HEK293 (cell line): ENCODE measurements around the gene POU2AF1.

Experiments
- CTCF ChIA-PET: fragments of 350-600 bp; formaldehyde crosslinking; extraction: SDS; loops from one replicate; lab custom pipeline; 2021; ENCODE audit warnings: antibody characterized with exemption; lab: Yijun Ruan, JAX
- POLR2A ChIA-PET: fragments of 300-600 bp; formaldehyde crosslinking; extraction: SDS; loops from one replicate; lab custom pipeline; 2020; ENCODE audit warnings: antibody characterized with exemption, inconsistent platforms; lab: Yijun Ruan, JAX
- H3K27ac ChIP-seq: fragments of 200-500 bp; sonication (Bioruptor generic); 2 replicates; pipeline ENCODE4 v1.5.1; 2014; ENCODE audit warnings: low read depth, low read length, control low read depth, inconsistent platforms; ENCODE audit errors: extremely low read depth
- H3K36me3 ChIP-seq, 2 experiments: fragments of 200-500 bp in 1 of 2; sonication (Bioruptor generic) in 1 of 2; 1 replicate in 1 of 2; 2 replicates in 1 of 2; pipeline ENCODE4 v1.5.1; 2014 to 2017; ENCODE audit warnings: inconsistent platforms in 2 of 2, low read length in 2 of 2; ENCODE audit not compliant: control insufficient read depth in 2 of 2, insufficient read depth in 1 of 2
- H3K4me1 ChIP-seq: fragments of 200-500 bp; sonication (Bioruptor generic); 2 replicates; pipeline ENCODE4 v1.5.1; 2014; ENCODE audit warnings: mild to moderate bottlenecking, low read length, inconsistent platforms; ENCODE audit not compliant: control insufficient read depth, insufficient read depth
- H3K4me3 ChIP-seq: 2 replicates; pipeline ENCODE4 v1.5.1; 2011; ENCODE audit warnings: low read depth, mild to moderate bottlenecking, control low read depth, low read length, moderate library complexity
- H3K9me3 ChIP-seq: fragments of 200-500 bp; sonication (Bioruptor generic); 2 replicates; pipeline ENCODE4 v1.5.1; 2014; ENCODE audit warnings: low read depth, low read length, inconsistent platforms; ENCODE audit not compliant: control insufficient read depth, insufficient read depth
- BCL11A ChIP-seq: fragments of 450-650 bp; formaldehyde crosslinking; IDR thresholded peaks from 2 replicates; pipeline ENCODE4 v1.5.1; 2016; ENCODE audit warnings: low read depth, missing biosample characterization, missing genetic modification characterization
- OSR2 ChIP-seq: fragments of 450-650 bp; formaldehyde crosslinking; IDR thresholded peaks from 2 replicates; pipeline ENCODE4 v1.5.1; 2016; ENCODE audit warnings: missing biosample characterization, missing genetic modification characterization
- PRDM10 ChIP-seq: fragments of 450-650 bp; formaldehyde crosslinking; IDR thresholded peaks from 2 replicates; pipeline ENCODE4 v1.5.1; 2016; ENCODE audit warnings: missing biosample characterization, missing genetic modification characterization
- REPIN1 ChIP-seq: fragments of 450-650 bp; formaldehyde crosslinking; IDR thresholded peaks from 2 replicates; pipeline ENCODE4 v1.5.1; 2017; ENCODE audit warnings: missing biosample characterization, missing genetic modification characterization, low read depth
- TRIM28 ChIP-seq: IDR thresholded peaks from 2 replicates; pipeline ENCODE4 v1.6.1; 2011; ENCODE audit warnings: low read length, control low read depth, borderline replicate concordance
- ZBTB17 ChIP-seq: fragments of 450-650 bp; formaldehyde crosslinking; IDR thresholded peaks from 2 replicates; pipeline ENCODE4 v1.5.1; 2016; ENCODE audit warnings: missing biosample characterization, missing genetic modification characterization
- ZBTB20 ChIP-seq: fragments of 450-650 bp; formaldehyde crosslinking; IDR thresholded peaks from 2 replicates; pipeline ENCODE4 v1.5.1; 2016; ENCODE audit warnings: missing biosample characterization, missing genetic modification characterization
- ZNF157 ChIP-seq: fragments of 450-650 bp; formaldehyde crosslinking; IDR thresholded peaks from 2 replicates; pipeline ENCODE4 v1.5.1; 2016; ENCODE audit warnings: missing biosample characterization, missing genetic modification characterization
- ZNF175 ChIP-seq: fragments of 450-650 bp; formaldehyde crosslinking; IDR thresholded peaks from 2 replicates; pipeline ENCODE4 v1.5.1; 2016; ENCODE audit warnings: missing biosample characterization, missing genetic modification characterization
- ZNF274 ChIP-seq, 2 experiments: fragments of 200-500 bp in 1 of 2; fragments of 450-650 bp in 1 of 2; sonication (Bioruptor generic) in 1 of 2; formaldehyde crosslinking in 1 of 2; IDR thresholded peaks; 2 replicates each; pipeline versions ENCODE4 v1.5.1 to v1.6.1; 2014 to 2016; ENCODE audit warnings: borderline replicate concordance in 1 of 2, inconsistent platforms in 1 of 2, low read length in 1 of 2, missing biosample characterization in 1 of 2, missing genetic modification characterization in 1 of 2
- ZNF335 ChIP-seq: fragments of 450-650 bp; formaldehyde crosslinking; conservative IDR thresholded peaks from 2 replicates; pipeline ENCODE4 v1.5.1; 2016; ENCODE audit warnings: missing biosample characterization, missing genetic modification characterization
- ZNF350 ChIP-seq: fragments of 450-650 bp; formaldehyde crosslinking; IDR thresholded peaks from 2 replicates; pipeline ENCODE4 v1.5.0; 2017; ENCODE audit warnings: missing biosample characterization, mild to moderate bottlenecking, missing genetic modification characterization
- ZNF549 ChIP-seq: fragments of 450-650 bp; IDR thresholded peaks from 2 replicates; pipeline ENCODE4 v1.5.1; 2018; ENCODE audit warnings: missing biosample characterization, missing genetic modification characterization, mild to moderate bottlenecking, inconsistent platforms, moderate library complexity
- ZNF621 ChIP-seq: fragments of 450-650 bp; formaldehyde crosslinking; IDR thresholded peaks from 2 replicates; pipeline ENCODE4 v1.5.1; 2017; ENCODE audit warnings: missing biosample characterization, missing genetic modification characterization
- ZNF639 ChIP-seq: fragments of 450-650 bp; formaldehyde crosslinking; IDR thresholded peaks from 2 replicates; pipeline ENCODE4 v1.5.1; 2016; ENCODE audit warnings: missing biosample characterization, missing genetic modification characterization
- ZNF654 ChIP-seq: fragments of 450-650 bp; formaldehyde crosslinking; IDR thresholded peaks from 2 replicates; pipeline ENCODE4 v1.5.1; 2016; ENCODE audit warnings: low read depth, missing biosample characterization, missing genetic modification characterization
- ZNF837 ChIP-seq: fragments of 450-650 bp; formaldehyde crosslinking; IDR thresholded peaks from 2 replicates; pipeline ENCODE4 v1.5.1; 2016; ENCODE audit warnings: missing biosample characterization, missing genetic modification characterization

POU2AF1 gene

GRCh38 chr11:111305162-111305802, 73.8 kb downstream of the POU2AF1 start (continued):
- TF ChIP-seq ZNF274 (IDR thresholded peaks at IDR 0.05; ENCODE audit: low read length) (no peak), ZNF274 (tag by site-specific recombination; IDR thresholded peaks at IDR 0.05; ENCODE audit: borderline replicate concordance) (no peak), ZNF639 (tag by site-specific recombination) (no peak), ZNF175 (no peak), ZNF157 (tag by site-specific recombination) (no peak), ZNF654 (tag by site-specific recombination) (no peak), BCL11A (tag by site-specific recombination) (no peak), ZNF621 (no peak)

GRCh38 chr11:111303461-111303860, 75.6 kb downstream of the POU2AF1 start:
- Histone ChIP-seq H3K36me3 (no peaks in the 10 kb centered on the region), H3K4me1 (no peaks in the 10 kb centered on the region), H3K4me3 (no peak overlapping the region), H3K27ac (no peak overlapping the region), H3K9me3 (no peaks in the 10 kb centered on the region)
- TF ChIP-seq ZNF350 (tag by site-specific recombination) (peak; percentile 89), TRIM28 (peak; percentile 75; the same call in 1 of the 2 replicates), ZBTB20 (no peak), OSR2 (tag by site-specific recombination) (peak; percentile 58; the same call in 1 of the 2 replicates), PRDM10 (tag by site-specific recombination) (peak; percentile 64), ZNF837 (tag by site-specific recombination) (no peak), ZBTB17 (0 out of 2 replicates have a peak, but pooled peaks have one; percentile 31), REPIN1 (tag by site-specific recombination) (no peak), ZNF549 (tag by site-specific recombination) (peak; percentile 55; the same call in 1 of the 2 replicates)
- POLR2A ChIA-PET, result interaction anchor here (1.0 kb wide), 1 partner anchor 17 kb away, joined by 5 read pairs; no protein-coding TSS in a partner anchor
- CTCF ChIA-PET, result interaction anchor here (0.6 to 1.2 kb wide), 3 partner anchors 21 to 1364 kb away, joined by 4 to 6 read pairs (median 4); no protein-coding TSS in a partner anchor

GRCh38 chr11:111302298-111302697, 76.8 kb downstream of the POU2AF1 start:
- ChIA-PET CTCF (interaction anchor here (1.3 kb wide), 1 partner anchor 121 kb away, joined by 4 read pairs; no protein-coding TSS in a partner anchor), POLR2A (no interaction called here)
- Histone ChIP-seq H3K9me3 (no peaks in the 10 kb centered on the region), H3K4me1 (no peaks in the 10 kb centered on the region), H3K36me3 (no peaks in the 10 kb centered on the region), H3K27ac (0 out of 2 replicates have a peak overlapping the region, but pooled peaks have one; percentile 14), H3K4me3 (no peak overlapping the region)
- TF ChIP-seq ZNF335 (tag by site-specific recombination) (peak; percentile 22; the same call in 1 of the 2 replicates), ZBTB20 (no peak)
